OCI-LY3 (cell line): Measurements from ENCODE around the gene DBNDD2.

Experiments used
- EZH2phosphoT487 ChIP-seq: fragments of 200-600 bp; shearing (Covaris generic); IDR thresholded peaks from 2 replicates; pipeline ENCODE4 v1.6.1; 2018; ENCODE audit warnings: antibody characterized with exemption, mixed run types, low read depth
- TF ChIP-seq, protein P1 (sequence below): fragments of 200-600, 300-600 bp; sonication (generic); IDR thresholded peaks from 2 replicates; pipeline ENCODE4 v1.5.1; 2014; ENCODE audit warnings: antibody characterized with exemption, low read length, low read depth

DNA sequence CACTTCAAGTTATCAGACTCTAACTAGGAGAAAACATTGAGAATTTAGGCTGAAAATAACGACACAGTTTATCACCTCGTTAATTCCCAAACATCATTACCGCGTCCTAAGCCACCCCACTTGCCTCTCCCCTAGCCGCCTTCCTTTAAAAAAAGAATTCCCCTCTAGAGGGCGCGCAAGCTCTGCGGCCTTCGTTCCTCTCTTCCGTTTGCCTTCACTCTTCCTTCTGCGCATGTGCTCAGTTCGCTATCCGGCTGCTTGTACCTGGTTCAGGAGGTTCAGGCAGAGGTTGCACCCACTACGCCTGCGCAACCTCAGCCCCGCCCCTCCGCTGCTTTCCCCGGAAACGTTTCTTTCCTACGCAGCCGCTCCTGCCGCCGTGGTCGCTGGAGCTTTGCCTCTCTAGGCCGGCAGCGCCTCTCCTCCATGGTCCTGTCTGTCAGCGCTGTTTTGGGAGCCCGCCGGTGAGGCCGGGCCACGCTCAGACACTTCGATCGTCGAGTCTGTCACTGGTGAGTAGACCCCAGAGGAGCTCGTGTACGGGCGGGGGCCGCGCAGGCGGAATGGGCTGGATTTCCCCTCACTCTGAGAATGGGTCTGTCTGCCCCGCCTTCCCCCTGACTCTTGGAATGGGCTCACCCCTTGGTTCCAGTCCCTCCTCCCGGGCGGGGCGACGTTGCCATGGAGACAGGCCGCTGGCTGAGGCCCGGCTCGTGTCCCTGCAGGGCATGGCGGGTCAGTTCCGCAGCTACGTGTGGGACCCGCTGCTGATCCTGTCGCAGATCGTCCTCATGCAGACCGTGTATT is 45.1 kb upstream of the DBNDD2 start, which contains the start of gene SYS1:
- TF ChIP-seq, protein P1, sequence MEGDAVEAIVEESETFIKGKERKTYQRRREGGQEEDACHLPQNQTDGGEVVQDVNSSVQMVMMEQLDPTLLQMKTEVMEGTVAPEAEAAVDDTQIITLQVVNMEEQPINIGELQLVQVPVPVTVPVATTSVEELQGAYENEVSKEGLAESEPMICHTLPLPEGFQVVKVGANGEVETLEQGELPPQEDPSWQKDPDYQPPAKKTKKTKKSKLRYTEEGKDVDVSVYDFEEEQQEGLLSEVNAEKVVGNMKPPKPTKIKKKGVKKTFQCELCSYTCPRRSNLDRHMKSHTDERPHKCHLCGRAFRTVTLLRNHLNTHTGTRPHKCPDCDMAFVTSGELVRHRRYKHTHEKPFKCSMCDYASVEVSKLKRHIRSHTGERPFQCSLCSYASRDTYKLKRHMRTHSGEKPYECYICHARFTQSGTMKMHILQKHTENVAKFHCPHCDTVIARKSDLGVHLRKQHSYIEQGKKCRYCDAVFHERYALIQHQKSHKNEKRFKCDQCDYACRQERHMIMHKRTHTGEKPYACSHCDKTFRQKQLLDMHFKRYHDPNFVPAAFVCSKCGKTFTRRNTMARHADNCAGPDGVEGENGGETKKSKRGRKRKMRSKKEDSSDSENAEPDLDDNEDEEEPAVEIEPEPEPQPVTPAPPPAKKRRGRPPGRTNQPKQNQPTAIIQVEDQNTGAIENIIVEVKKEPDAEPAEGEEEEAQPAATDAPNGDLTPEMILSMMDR = peak; percentile 95
- TF ChIP-seq EZH2phosphoT487 = no peak
